ENCODE results near the gene CHN2.

DNA sequence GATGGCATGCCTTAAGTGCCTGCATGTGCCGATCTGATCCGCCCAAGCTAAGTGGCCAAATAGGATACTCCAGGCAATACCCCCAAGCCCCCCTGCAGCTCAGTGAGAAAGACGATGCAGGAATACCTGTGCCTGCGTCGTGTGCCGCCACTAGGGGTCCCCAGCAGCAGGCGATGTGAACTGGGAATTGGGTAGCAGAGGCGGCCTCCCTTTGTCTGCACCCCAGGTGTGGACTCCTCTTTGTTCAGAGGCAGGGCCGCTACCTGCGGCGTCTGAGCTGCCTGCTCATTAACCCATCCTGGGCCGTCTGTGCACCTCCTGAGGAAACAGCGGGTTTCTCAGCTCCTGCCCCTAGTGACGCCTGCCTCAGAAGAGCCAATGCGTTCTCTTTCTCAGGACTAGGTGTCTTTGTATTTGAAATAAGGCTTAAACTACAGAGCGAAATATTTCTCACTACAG lies 4.8 kb upstream of the CHN2 start:
- TF ChIP-seq POLR2A (IDR thresholded peaks at IDR 0.05; ENCODE audit: low read depth, low read length) (no peak), POLR2AphosphoS5 (IDR thresholded peaks at IDR 0.05; ENCODE audit: low read depth, low read length) (no peak), TAF1 (IDR thresholded peaks at IDR 0.05; ENCODE audit: borderline replicate concordance, low read depth, low read length) (no peak)

Data from GM12892 (cell line).